NT2/D1 (cell line): ENCODE measurements around the gene STK38L.

Source experiments
- DNase-seq: peaks from one replicate; pipeline ENCODE4 v3.0.0-alpha.2; 2011; ENCODE audit warnings: low read depth, low spot score
- H3K27me3 ChIP-seq: 2 replicates; pipeline ENCODE4 v1.6.0; 2011; ENCODE audit warnings: mild to moderate bottlenecking; ENCODE audit not compliant: insufficient read length, insufficient read depth
- H3K36me3 ChIP-seq: 2 replicates; pipeline ENCODE4 v1.6.1; 2011; ENCODE audit warnings: mild to moderate bottlenecking, low read length, mixed read lengths; ENCODE audit not compliant: insufficient read depth, insufficient read length
- H3K4me1 ChIP-seq: 2 replicates; pipeline ENCODE4 v1.5.1; 2011; ENCODE audit not compliant: insufficient read depth, insufficient read length
- H3K4me3 ChIP-seq: 2 replicates; pipeline ENCODE4 v1.5.1; 2011; ENCODE audit warnings: low read depth; ENCODE audit not compliant: insufficient read length
- H3K9ac ChIP-seq: 2 replicates; pipeline ENCODE4 v1.6.0; 2011; ENCODE audit warnings: low read depth; ENCODE audit not compliant: insufficient read length
- H3K9me3 ChIP-seq: 2 replicates; pipeline ENCODE4 v1.5.1; 2011; ENCODE audit warnings: mild to moderate bottlenecking, low read length; ENCODE audit not compliant: insufficient read depth
- SUZ12 ChIP-seq: IDR thresholded peaks from 2 replicates; pipeline ENCODE4 v1.6.1; 2011; ENCODE audit not compliant: insufficient read length, insufficient read depth; ENCODE audit errors: extremely low read depth
- YY1 ChIP-seq: IDR thresholded peaks from 2 replicates; pipeline ENCODE4 v1.6.1; 2011; ENCODE audit not compliant: insufficient read length, insufficient read depth
- ZNF274 ChIP-seq: IDR thresholded peaks from 2 replicates; pipeline ENCODE4 v1.6.1; 2011; ENCODE audit warnings: mild to moderate bottlenecking, low read depth, low read length

STK38L gene

DNA sequence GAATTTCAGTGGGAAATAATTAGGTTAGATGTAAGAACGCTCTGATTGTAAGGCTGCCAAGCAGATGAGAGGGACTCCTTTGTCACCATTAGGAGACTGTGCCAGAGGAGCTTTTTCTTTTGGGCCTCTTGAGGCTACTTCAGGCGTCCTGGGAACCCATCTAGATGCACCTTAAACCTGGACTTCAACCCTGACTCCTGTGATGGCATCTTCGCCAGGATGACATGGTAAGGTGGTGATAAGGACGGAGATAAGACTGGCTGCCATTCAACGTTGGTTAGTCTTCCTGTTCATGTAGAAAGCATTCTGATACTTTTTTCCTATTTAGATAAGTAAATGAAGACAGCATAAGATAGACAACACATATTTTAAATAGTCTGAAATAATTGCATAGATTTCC is 36.3 kb downstream of the STK38L start:
- no peaks in the 10 kb centered on the region for H3K27me3 ChIP-seq
- no peaks in the 10 kb centered on the region for H3K9me3 ChIP-seq
- no peak for TF ChIP-seq SUZ12
- no peaks in the 10 kb centered on the region for H3K4me1 ChIP-seq
- peaks cover 2% of the 10 kb centered on the region for H3K36me3 ChIP-seq
- H3K9ac ChIP-seq: no peak overlapping the region
- DNase-seq: no peak
- H3K4me3 ChIP-seq: no peak overlapping the region

GRCh38 chr12:27282754-27283153 is 38.7 kb downstream of the STK38L start:
- no peak for TF ChIP-seq SUZ12
- no peak for TF ChIP-seq ZNF274
- no peak for TF ChIP-seq YY1
- no peaks in the 10 kb centered on the region for H3K4me1 ChIP-seq
- no peaks in the 10 kb centered on the region for H3K9me3 ChIP-seq
- no peak overlapping the region for H3K4me3 ChIP-seq
- no peak for DNase-seq
- no peak overlapping the region for H3K9ac ChIP-seq
- no peaks in the 10 kb centered on the region for H3K27me3 ChIP-seq
- peaks cover 2% of the 10 kb centered on the region for H3K36me3 ChIP-seq

GRCh38 chr12:27284021-27284420 is 39.9 kb downstream of the STK38L start:
- Histone ChIP-seq H3K9ac (no peak overlapping the region), H3K27me3 (no peaks in the 10 kb centered on the region), H3K4me1 (no peaks in the 10 kb centered on the region), H3K4me3 (no peak overlapping the region), H3K36me3 (peaks cover 2% of the 10 kb centered on the region), H3K9me3 (no peaks in the 10 kb centered on the region)
- TF ChIP-seq YY1: no peak
- DNase-seq: no peak

DNA sequence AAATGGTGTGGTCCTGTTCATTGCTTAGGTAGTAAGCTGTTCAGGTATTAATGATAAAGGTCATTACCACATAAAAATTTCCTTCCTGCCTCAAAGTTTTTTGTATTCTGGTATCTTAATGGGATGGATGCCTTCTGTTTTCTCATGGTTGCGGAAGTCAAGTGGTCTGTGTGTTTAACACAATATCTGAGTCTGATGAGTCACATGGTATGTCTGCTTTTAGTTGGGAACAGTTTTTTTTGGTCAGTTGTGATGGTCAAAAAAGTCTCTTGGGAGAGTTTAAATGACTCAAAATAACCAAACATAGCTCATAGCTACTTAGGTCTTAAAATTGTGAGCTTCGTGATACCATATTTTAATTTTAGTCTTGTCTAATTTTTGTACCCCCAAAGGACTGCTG is 40.7 kb downstream of the STK38L start:
- no peak overlapping the region for H3K4me3 ChIP-seq
- no peaks in the 10 kb centered on the region for H3K9me3 ChIP-seq
- H3K27me3 ChIP-seq: no peaks in the 10 kb centered on the region
- DNase-seq: no peak
- no peaks in the 10 kb centered on the region for H3K4me1 ChIP-seq
- TF ChIP-seq SUZ12 (no peak), ZNF274 (no peak)
- peaks cover 2% of the 10 kb centered on the region for H3K36me3 ChIP-seq
- no peak overlapping the region for H3K9ac ChIP-seq

- Histone ChIP-seq H3K27me3 (no peaks in the 10 kb centered on the region), H3K9ac (no peak overlapping the region), H3K4me3 (no peak overlapping the region), H3K9me3 (no peaks in the 10 kb centered on the region), H3K36me3 (peaks cover under 1% of the 10 kb centered on the region), H3K4me1 (no peaks in the 10 kb centered on the region)
- DNase-seq: no peak
- TF ChIP-seq ZNF274: no peak
Observed at GRCh38 chr12:27285403-27285802, 41.3 kb downstream of the STK38L start.

GRCh38 chr12:27289414-27289813 is 45.3 kb downstream of the STK38L start:
- no peaks in the 10 kb centered on the region for H3K36me3 ChIP-seq
- no peak overlapping the region for H3K4me3 ChIP-seq
- no peaks in the 10 kb centered on the region for H3K9me3 ChIP-seq
- no peak overlapping the region for H3K9ac ChIP-seq
- H3K4me1 ChIP-seq: no peaks in the 10 kb centered on the region
- H3K27me3 ChIP-seq: no peaks in the 10 kb centered on the region
- no peak for DNase-seq
- TF ChIP-seq ZNF274 (no peak), YY1 (no peak), SUZ12 (no peak)

DNA sequence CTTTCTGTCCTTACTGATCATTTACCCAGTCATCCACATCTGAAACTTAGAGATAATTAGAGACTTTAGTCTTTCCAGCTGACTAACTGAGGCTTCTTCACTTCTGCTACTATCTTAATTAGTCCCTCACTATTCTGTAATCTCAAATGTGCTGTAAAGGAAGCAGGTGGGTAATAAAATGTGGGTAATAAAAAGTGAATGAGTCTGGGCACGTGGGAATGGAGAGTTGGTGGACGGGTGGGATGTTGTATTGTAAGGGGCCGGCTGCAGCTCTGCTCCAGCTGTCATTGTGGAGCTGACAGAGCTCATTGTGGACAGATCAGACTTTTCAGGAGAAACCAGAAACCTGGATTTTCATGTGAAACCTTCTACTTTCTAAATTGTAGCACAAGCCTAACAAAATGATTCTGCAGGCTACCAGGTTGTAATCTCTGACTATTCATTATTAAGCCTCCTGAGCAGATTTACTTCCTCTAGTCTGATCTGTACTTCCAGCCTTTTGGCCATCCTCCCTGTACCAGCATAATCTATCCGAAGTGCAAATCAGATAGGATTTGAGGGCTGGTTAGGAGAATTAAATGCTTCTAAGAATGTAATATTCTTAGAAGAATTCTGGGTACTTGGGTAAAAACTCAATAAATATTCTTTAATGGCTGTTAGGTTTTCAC is 46.5 kb downstream of the STK38L start:
- Histone ChIP-seq H3K4me1 (no peaks in the 10 kb centered on the region), H3K9me3 (no peaks in the 10 kb centered on the region), H3K9ac (no peak overlapping the region), H3K4me3 (no peak overlapping the region), H3K27me3 (no peaks in the 10 kb centered on the region), H3K36me3 (no peaks in the 10 kb centered on the region)
- TF ChIP-seq YY1 (no peak), ZNF274 (no peak), SUZ12 (no peak)
- DNase-seq: no peak

GRCh38 chr12:27291862-27292261 is 47.8 kb downstream of the STK38L start:
- no peak for DNase-seq
- Histone ChIP-seq H3K4me1 (no peaks in the 10 kb centered on the region), H3K36me3 (no peaks in the 10 kb centered on the region), H3K9ac (no peak overlapping the region), H3K9me3 (no peaks in the 10 kb centered on the region), H3K27me3 (no peaks in the 10 kb centered on the region), H3K4me3 (no peak overlapping the region)
- TF ChIP-seq SUZ12 (no peak), ZNF274 (no peak), YY1 (no peak)
